GM23338 (cell line): ENCODE results near the gene XRCC5. TPM values are rescaled to one million over a fixed set of nuclear protein-coding genes. Genes with fewer than 3 reads are reported as not detected.

Source experiments
- ATAC-seq: fragments of 200-7000 bp; cut with Tn5 transposase; 3 replicates; pipeline ENCODE4 v1.9.1; 2020
- DNase-seq: peaks from one replicate; pipeline ENCODE4 v3.0.0-alpha.2; 2015; ENCODE audit warnings: low spot score
- H2AFZ ChIP-seq: fragments of 200-600 bp; sonication (generic); 2 replicates; pipeline ENCODE4 v1.8.0; 2016; ENCODE audit warnings: antibody characterized with exemption, mild to moderate bottlenecking, moderate library complexity
- H3F3A ChIP-seq: fragments of 200-600 bp; sonication (generic); replicated peaks from 2 replicates; pipeline ENCODE4 v1.8.0; 2017; ENCODE audit warnings: antibody characterized with exemption, mixed run types, low read depth
- H3K27ac ChIP-seq: fragments of 200-600 bp; sonication (generic); 2 replicates; pipeline ENCODE4 v1.6.1; 2016; ENCODE audit warnings: low read depth
- H3K27me3 ChIP-seq: fragments of 200-600 bp; sonication (generic); 2 replicates; pipeline ENCODE4 v1.8.0; 2016; ENCODE audit warnings: mild to moderate bottlenecking, mixed run types, moderate library complexity; ENCODE audit not compliant: insufficient read depth
- H3K36me3 ChIP-seq: fragments of 200-600 bp; sonication (generic); 2 replicates; pipeline ENCODE4 v1.8.0; 2016; ENCODE audit warnings: mild to moderate bottlenecking; ENCODE audit not compliant: insufficient read depth
- H3K4me1 ChIP-seq: fragments of 200-600 bp; sonication (generic); 2 replicates; pipeline ENCODE4 v1.8.0; 2016; ENCODE audit warnings: mild to moderate bottlenecking, moderate library complexity; ENCODE audit not compliant: insufficient read depth
- H3K4me2 ChIP-seq: fragments of 200-600 bp; sonication (generic); 2 replicates; pipeline ENCODE4 v1.7.1; 2017; ENCODE audit warnings: mixed run types
- H3K4me3 ChIP-seq: fragments of 200-600 bp; sonication (generic); 2 replicates; pipeline ENCODE4 v1.6.1; 2016; ENCODE audit warnings: mixed run types
- H3K79me2 ChIP-seq: fragments of 200-600 bp; sonication (generic); replicated peaks from 2 replicates; pipeline ENCODE4 v1.8.0; 2017; ENCODE audit warnings: mild to moderate bottlenecking; ENCODE audit not compliant: insufficient read depth
- H3K9me2 ChIP-seq: fragments of 200-600 bp; sonication (generic); 2 replicates; pipeline ENCODE4 v1.8.0; 2017; ENCODE audit not compliant: insufficient read depth
- H4K20me1 ChIP-seq: fragments of 200-600 bp; sonication (generic); replicated peaks from 2 replicates; pipeline ENCODE4 v1.8.0; 2017; ENCODE audit warnings: mild to moderate bottlenecking; ENCODE audit not compliant: insufficient read depth
- H3K27ac Mint-ChIP-seq: 2 replicates; pipeline ENCODE4 v1.8.0; 2020; ENCODE audit warnings: inconsistent platforms, mild to moderate bottlenecking, moderate library complexity, mixed read lengths
- H3K27me3 Mint-ChIP-seq: 3 replicates; pipeline ENCODE4 v1.8.0; 2022; ENCODE audit warnings: low read depth, mild to moderate bottlenecking, moderate library complexity, mixed read lengths, inconsistent platforms; ENCODE audit not compliant: insufficient read depth, poor library complexity
- H3K36me3 Mint-ChIP-seq: 3 replicates; pipeline ENCODE4 v1.8.0; 2021; ENCODE audit warnings: low read depth, mild to moderate bottlenecking, inconsistent platforms, moderate library complexity, mixed read lengths
- H3K4me1 Mint-ChIP-seq: 3 replicates; pipeline ENCODE4 v1.8.0; 2020; ENCODE audit warnings: mild to moderate bottlenecking, inconsistent platforms, mixed read lengths
- H3K4me3 Mint-ChIP-seq: 3 replicates; pipeline ENCODE4 v1.8.0; 2021; ENCODE audit warnings: moderate library complexity, mild to moderate bottlenecking, inconsistent platforms, mixed read lengths
- H3K9me3 Mint-ChIP-seq: 3 replicates; pipeline ENCODE4 v1.8.0; 2020; ENCODE audit warnings: moderate library complexity, mild to moderate bottlenecking, inconsistent platforms, mixed read lengths
- CREB1 ChIP-seq: fragments of 250-450 bp; sonication (Bioruptor Pico); IDR thresholded peaks from 2 replicates; pipeline ENCODE4 v1.5.0; 2020; ENCODE audit warnings: low read depth, mild to moderate bottlenecking, moderate library complexity
- CTCF ChIP-seq, 2 experiments: fragments of 200-600 bp in 1 of 2; sonication (generic) in 1 of 2; conservative IDR thresholded peaks; 2 replicates each; pipeline versions ENCODE4 v1.5.1 to v1.6.1; 2016 to 2017; ENCODE audit warnings: antibody characterized with exemption in 2 of 2, low read depth in 2 of 2, mild to moderate bottlenecking in 2 of 2, moderate library complexity in 1 of 2
- JUNB ChIP-seq: IDR thresholded peaks from one replicate; pipeline ENCODE4 v1.6.1; 2016; ENCODE audit warnings: antibody characterized with exemption; ENCODE audit not compliant: unreplicated experiment
- NANOG ChIP-seq: IDR thresholded peaks from 2 replicates; pipeline ENCODE4 v1.6.1; 2016; ENCODE audit warnings: antibody characterized with exemption, borderline replicate concordance
- POLR2AphosphoS5 ChIP-seq: IDR thresholded peaks from 2 replicates; pipeline ENCODE4 v1.6.1; 2016; ENCODE audit warnings: antibody characterized with exemption, low read depth
- REST ChIP-seq: IDR thresholded peaks from one replicate; pipeline ENCODE4 v1.6.1; 2018; ENCODE audit warnings: antibody characterized with exemption; ENCODE audit not compliant: unreplicated experiment
- STAT1 ChIP-seq: IDR thresholded peaks from one replicate; pipeline ENCODE4 v1.6.1; 2016; ENCODE audit warnings: antibody characterized with exemption; ENCODE audit not compliant: unreplicated experiment
- ZNF114 ChIP-seq: fragments of 250-450 bp; sonication (Bioruptor Pico); IDR thresholded peaks from 2 replicates; pipeline ENCODE4 v1.5.0; 2020; ENCODE audit warnings: mild to moderate bottlenecking, moderate library complexity
- ZNF462 ChIP-seq: fragments of 250-450 bp; sonication (Bioruptor Pico); IDR thresholded peaks from 2 replicates; pipeline ENCODE4 v1.5.0; 2020; ENCODE audit warnings: mild to moderate bottlenecking, moderate library complexity
- polyA plus RNA-seq: library from polyadenylated mRNA; unstranded; fragments of >200 nt; fragmentation: Nextera tagmentation; extraction: Ambion mirVana; gene quantifications from 2 replicates; pipeline ENCODE4 v1.2.1, GENCODE V29; 2016
- total RNA-seq: library from RNA; depleted of rRNA; stranded (reverse); fragments of >200 nt; shearing (Covaris generic); gene quantifications from 2 replicates; pipeline ENCODE4 v1.2.3, GENCODE V29; 2014

The XRCC5 gene
- total and polyA plus RNA-seq, 2 experiments from 2014 or later = 499 to 524 TPM

- no peak for TF ChIP-seq NANOG
- H3K4me1 Mint-ChIP-seq = no peaks in the 10 kb centered on the region
Observed at GRCh38 chr2:216094701-216095100, 14.4 kb upstream of the XRCC5 start.

GRCh38 chr2:216098421-216099334, 10.5 kb upstream of the XRCC5 start:
- Histone ChIP-seq H3K27ac (no peak overlapping the region), H3F3A (no peaks in the 10 kb centered on the region), H3K27me3 (no peaks in the 10 kb centered on the region), H3K36me3 (no peaks in the 10 kb centered on the region), H3K9me2 (0 out of 2 replicates have a peak, but pooled peaks cover 4% of the 10 kb centered on the region), H3K4me3 (no peak overlapping the region), H3K79me2 (no peaks in the 10 kb centered on the region), H4K20me1 (no peaks in the 10 kb centered on the region), H2AFZ (no peak overlapping the region), H3K4me2 (no peak overlapping the region), H3K4me1 (no peaks in the 10 kb centered on the region)
- Mint-ChIP-seq H3K27me3 (no peaks in the 10 kb centered on the region), H3K27ac (no peak overlapping the region), H3K4me3 (no peak overlapping the region), H3K9me3 (no peaks in the 10 kb centered on the region), H3K4me1 (no peaks in the 10 kb centered on the region), H3K36me3 (no peaks in the 10 kb centered on the region)
- ATAC-seq (no peak), DNase-seq (no peak)
- TF ChIP-seq POLR2AphosphoS5 (no peak), ZNF114 (CRISPR knock-in tag) (no peak), JUNB (no peak), STAT1 (no peak), REST (no peak), CREB1 (no peak), CTCF (conservative IDR thresholded peaks at IDR 0.05; ENCODE audit: low read depth in 2 of 2) (no peak), ZNF462 (CRISPR knock-in tag) (no peak)

More at GRCh38 chr2:216094701-216095100, 14.4 kb upstream of the XRCC5 start:
- ATAC-seq = no peak
- no peaks in the 10 kb centered on the region for H3K36me3 Mint-ChIP-seq
- H4K20me1 ChIP-seq = no peaks in the 10 kb centered on the region
- no peaks in the 10 kb centered on the region for H3K4me1 ChIP-seq
- no peak overlapping the region for H3K4me3 ChIP-seq
- no peak overlapping the region for H3K4me3 Mint-ChIP-seq
- H3K79me2 ChIP-seq = no peaks in the 10 kb centered on the region
- H3K27me3 ChIP-seq = no peaks in the 10 kb centered on the region
- H3K27ac ChIP-seq = no peak overlapping the region
- no peaks in the 10 kb centered on the region for H3K9me3 Mint-ChIP-seq
- H3K27ac Mint-ChIP-seq = no peak overlapping the region
- no peaks in the 10 kb centered on the region for H3K36me3 ChIP-seq
- DNase-seq = no peak
- H3F3A ChIP-seq = no peaks in the 10 kb centered on the region
- H3K27me3 Mint-ChIP-seq = no peaks in the 10 kb centered on the region
- 0 out of 2 replicates have a peak, but pooled peaks cover 6% of the 10 kb centered on the region for H3K9me2 ChIP-seq
- no peak overlapping the region for H3K4me2 ChIP-seq
- H2AFZ ChIP-seq = no peak overlapping the region
